PC-3 (cell line): ENCODE measurements around the gene HS2ST1. TPM values are rescaled to one million over a fixed set of nuclear protein-coding genes. Genes with fewer than 3 reads are reported as not detected.

Source experiments
- ATAC-seq: fragments of 200-7000 bp; cut with Tn5 transposase; 2 replicates; pipeline ENCODE4 v1.9.1; 2020; ENCODE audit warnings: mild to moderate bottlenecking, moderate library complexity
- BruUV-seq: library from RNA; stranded (reverse); fragments of 400-500 nt; replicated peaks from 2 replicates; lab custom pipeline; 2021; lab: Mats Ljungman, UMichigan
- CTCF ChIA-PET: fragments of 300-600 bp; sonication (Branson Sonifier 250); formaldehyde crosslinking; loops from one replicate; lab custom pipeline; 2022; ENCODE audit warnings: antibody characterized with exemption; lab: Charles Lee
- POLR2A ChIA-PET: fragments of 300-600 bp; sonication (Branson Sonifier 250); formaldehyde crosslinking; loops from one replicate; lab custom pipeline; 2022; ENCODE audit warnings: antibody characterized with exemption; ENCODE audit not compliant: unreplicated experiment; lab: Charles Lee
- DNase-seq: peaks from one replicate; pipeline ENCODE4 v3.0.0-alpha.2; 2015
- H2AFZ ChIP-seq: fragments of 300-600 bp; sonication (generic); 2 replicates; pipeline ENCODE4 v1.6.0; 2016; ENCODE audit warnings: antibody characterized with exemption, low read length
- H3F3A ChIP-seq: fragments of 300-600 bp; sonication (generic); one replicate; pipeline ENCODE4 v1.6.0; 2017; ENCODE audit warnings: antibody characterized with exemption, low read length, control low read depth, mild to moderate bottlenecking; ENCODE audit not compliant: unreplicated experiment
- H3K27ac ChIP-seq: fragments of 300-600 bp; sonication (generic); 2 replicates; pipeline ENCODE4 v1.5.1; 2016; ENCODE audit warnings: mild to moderate bottlenecking, low read length
- H3K27me3 ChIP-seq: fragments of 300-600 bp; sonication (generic); 2 replicates; pipeline ENCODE4 v1.6.1; 2016; ENCODE audit warnings: low read length, mixed read lengths
- H3K36me3 ChIP-seq: fragments of 300-600 bp; sonication (generic); 2 replicates; pipeline ENCODE4 v1.6.1; 2016; ENCODE audit warnings: low read depth, mixed run types, low read length, mixed read lengths
- H3K4me1 ChIP-seq: fragments of 300-600 bp; sonication (generic); 2 replicates; pipeline ENCODE4 v1.5.1; 2016; ENCODE audit warnings: low read length; ENCODE audit not compliant: insufficient read depth
- H3K4me2 ChIP-seq: fragments of 300-600 bp; sonication (generic); 2 replicates; pipeline ENCODE4 v1.6.0; 2016; ENCODE audit warnings: low read length
- H3K4me3 ChIP-seq: fragments of 300-600 bp; sonication (generic); 2 replicates; pipeline ENCODE4 v1.5.1; 2016; ENCODE audit warnings: mild to moderate bottlenecking, low read length, mixed read lengths
- H3K79me2 ChIP-seq: fragments of 300-600 bp; sonication (generic); 2 replicates; pipeline ENCODE4 v1.6.1; 2017; ENCODE audit warnings: low read length, mixed read lengths
- H3K9ac ChIP-seq: fragments of 300-600 bp; sonication (generic); 2 replicates; pipeline ENCODE4 v1.6.0; 2016; ENCODE audit warnings: mild to moderate bottlenecking, low read length
- H3K9me2 ChIP-seq: fragments of 300-600 bp; sonication (generic); replicated peaks from 2 replicates; pipeline ENCODE4 v1.6.1; 2016; ENCODE audit warnings: mixed run types, low read length, mixed read lengths
- H3K9me3 ChIP-seq: fragments of 300-600 bp; sonication (generic); 2 replicates; pipeline ENCODE4 v1.6.1; 2016; ENCODE audit warnings: low read length, mixed read lengths
- H4K20me1 ChIP-seq: fragments of 300-600 bp; sonication (generic); 2 replicates; pipeline ENCODE4 v1.6.1; 2016; ENCODE audit warnings: low read length, mixed read lengths
- CTCF ChIP-seq: fragments of 300-600 bp; sonication (generic); conservative IDR thresholded peaks from 2 replicates; pipeline ENCODE4 v1.5.1; 2017; ENCODE audit warnings: antibody characterized with exemption, low read depth, mild to moderate bottlenecking, low read length
- EZH2 ChIP-seq: fragments of 300-600 bp; sonication (generic); IDR thresholded peaks from one replicate; pipeline ENCODE4 v1.6.1; 2017; ENCODE audit warnings: antibody characterized with exemption, mild to moderate bottlenecking, low read length; ENCODE audit not compliant: unreplicated experiment
- EZH2phosphoT487 ChIP-seq: fragments of 300-600 bp; sonication (generic); IDR thresholded peaks from 2 replicates; pipeline ENCODE4 v1.6.1; 2018; ENCODE audit warnings: mild to moderate bottlenecking, antibody characterized with exemption, low read length, borderline replicate concordance
- intact Hi-C: fragments of 100-400 bp; cut with micrococcal nuclease; formaldehyde crosslinking; loops from 2 replicates; pipeline ENCODE4 v1.9.0; 2023
- total RNA-seq: library from RNA; depleted of rRNA; stranded (reverse); fragments of >200 nt; gene quantifications from 2 replicates; pipeline ENCODE4 v1.2.3, GENCODE V29; 2014

HS2ST1 gene
- total RNA-seq, 1 experiment from 2014 or later: 15.3 TPM

GRCh38 chr1:87113313-87113712 lies 198.9 kb downstream of the HS2ST1 start:
- DNase-seq (no peak), ATAC-seq (no peak)
- Histone ChIP-seq H3K4me1 (peaks cover 38% of the 10 kb centered on the region), H3K36me3 (no peaks in the 10 kb centered on the region), H3F3A (no peaks in the 10 kb centered on the region), H3K9me3 (no peaks in the 10 kb centered on the region), H4K20me1 (no peaks in the 10 kb centered on the region), H3K27me3 (no peaks in the 10 kb centered on the region), H3K27ac (no peak overlapping the region), H3K4me3 (no peak overlapping the region), H2AFZ (no peak overlapping the region), H3K9ac (no peak overlapping the region), H3K9me2 (0 out of 2 replicates have a peak, but pooled peaks cover 4% of the 10 kb centered on the region), H3K79me2 (no peaks in the 10 kb centered on the region), H3K4me2 (no peak overlapping the region)
- intact Hi-C loops: no loop called here
- BruUV-seq: no TSS peak
- CTCF ChIA-PET: no interaction called here
- POLR2A ChIA-PET: interaction anchor here (0.5 kb wide), 1 partner anchor 55 kb away, joined by 15 read pairs; no protein-coding TSS in a partner anchor
- no peak for TF ChIP-seq CTCF
- no peak for TF ChIP-seq EZH2
- TF ChIP-seq EZH2phosphoT487: no peak

- ATAC-seq: peak; percentile 91
- Histone ChIP-seq H3K79me2 (no peaks in the 10 kb centered on the region), H3K9me2 (0 out of 2 replicates have a peak, but pooled peaks cover 4% of the 10 kb centered on the region), H3K9ac (no peak overlapping the region), H3K27me3 (no peaks in the 10 kb centered on the region), H3K4me1 (peaks cover 25% of the 10 kb centered on the region), H3K27ac (no peak overlapping the region), H3F3A (no peaks in the 10 kb centered on the region), H2AFZ (no peak overlapping the region), H3K36me3 (no peaks in the 10 kb centered on the region), H3K4me3 (no peak overlapping the region), H3K4me2 (peak overlapping the region; percentile 30), H3K9me3 (no peaks in the 10 kb centered on the region), H4K20me1 (no peaks in the 10 kb centered on the region)
- intact Hi-C loops: no loop called here
- CTCF ChIA-PET: interaction anchor here (0.5 kb wide), 1 partner anchor 280 kb away, joined by 6 read pairs; no protein-coding TSS in a partner anchor
- TF ChIP-seq EZH2 (no peak), EZH2phosphoT487 (no peak), CTCF (no peak)
- no TSS peak for BruUV-seq
- POLR2A ChIA-PET: no interaction called here
- DNase-seq: peak; percentile 85
These were observed 201.0 kb downstream of the HS2ST1 start for GRCh38 chr1:87115317-87115890.

GRCh38 chr1:87115891-87116290 lies 201.5 kb downstream of the HS2ST1 start:
- Histone ChIP-seq H3K4me2 (0 out of 2 replicates have a peak overlapping the region, but pooled peaks have one; percentile 30), H3K9ac (no peak overlapping the region), H3K4me1 (peaks cover 25% of the 10 kb centered on the region), H4K20me1 (no peaks in the 10 kb centered on the region), H3K9me2 (0 out of 2 replicates have a peak, but pooled peaks cover 4% of the 10 kb centered on the region), H2AFZ (no peak overlapping the region), H3K9me3 (no peaks in the 10 kb centered on the region), H3F3A (no peaks in the 10 kb centered on the region), H3K27ac (no peak overlapping the region), H3K27me3 (no peaks in the 10 kb centered on the region), H3K79me2 (no peaks in the 10 kb centered on the region), H3K36me3 (no peaks in the 10 kb centered on the region), H3K4me3 (no peak overlapping the region)
- DNase-seq: no peak
- BruUV-seq: no TSS peak
- CTCF ChIA-PET: no interaction called here
- no peak for TF ChIP-seq CTCF
- TF ChIP-seq EZH2: no peak
- no peak for TF ChIP-seq EZH2phosphoT487
- POLR2A ChIA-PET: no interaction called here
- intact Hi-C loops: no loop called here
- no peak for ATAC-seq
